Activated T-helper 2 cell treated with anti-CD3 and anti-CD28 coated beads, Interferon-gamma antibody, Interleukin-2, Interleukin-4, amounts not matched to agents 10 μg/mL and 5 μg/mL and 100 μg/mL, durations not matched to agents 14 hours and 24 hours and 36 hours (primary cell): ENCODE results near the gene CPLANE2. TPM values are rescaled to one million over a fixed set of nuclear protein-coding genes. Genes with fewer than 3 reads are reported as not detected.

Experiments used
- DNase-seq: peaks from one replicate; pipeline ENCODE4 v3.0.0; 2021; ENCODE audit warnings: low spot score
- H3K27ac Mint-ChIP-seq: one replicate; pipeline ENCODE4 v1.8.0; 2021; ENCODE audit warnings: mixed read lengths
- H3K27me3 Mint-ChIP-seq: one replicate; pipeline ENCODE4 v1.8.0; 2021; ENCODE audit warnings: low read depth, mixed read lengths
- H3K36me3 Mint-ChIP-seq: one replicate; pipeline ENCODE4 v1.8.0; 2021; ENCODE audit warnings: low read depth, mixed read lengths
- H3K4me1 Mint-ChIP-seq: one replicate; pipeline ENCODE4 v1.8.0; 2021; ENCODE audit warnings: low read depth, mixed read lengths
- H3K4me3 Mint-ChIP-seq: one replicate; pipeline ENCODE4 v1.8.0; 2021; ENCODE audit warnings: low read depth, mild to moderate bottlenecking, moderate library complexity, mixed read lengths
- H3K9me3 Mint-ChIP-seq: one replicate; pipeline ENCODE4 v1.8.0; 2021; ENCODE audit warnings: mixed read lengths
- intact Hi-C: fragments of 100-400 bp; cut with micrococcal nuclease; formaldehyde crosslinking; loops from one replicate; pipeline ENCODE4 v1.15.1; 2023
- total RNA-seq: library from RNA; stranded (reverse); gene quantifications from 2 replicates; pipeline ENCODE4 v1.2.3, GENCODE V29; 2022

The CPLANE2 gene
- total RNA-seq, 1 donor from 2014 or later = 3.2 TPM

- Mint-ChIP-seq H3K4me3 (no peak overlapping the region), H3K9me3 (no peaks in the 10 kb centered on the region)
- intact Hi-C loops = no loop called here
These were observed 53.0 kb downstream of the CPLANE2 start for GRCh38 chr1:16183765-16184556.

DNA sequence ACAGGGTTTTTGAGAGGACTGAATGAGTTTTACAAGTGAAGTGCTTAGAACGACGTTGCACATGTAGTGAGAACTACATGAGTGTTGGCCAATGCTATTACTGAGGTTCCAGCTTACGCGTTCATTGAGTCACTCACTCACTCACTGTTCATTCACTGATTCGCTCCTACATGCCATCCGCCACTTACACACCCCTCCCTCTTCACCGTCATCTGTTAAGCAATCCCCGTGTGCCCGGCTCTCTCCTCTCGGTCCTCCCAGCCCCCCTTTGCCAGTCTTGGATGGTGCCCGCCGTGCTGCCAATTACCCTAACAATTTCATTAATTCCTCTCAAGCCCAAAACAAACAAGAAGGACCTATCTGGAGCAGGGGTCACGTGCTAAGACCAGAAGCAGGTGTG, 53.8 kb downstream of the CPLANE2 start:
- H3K4me1 Mint-ChIP-seq = peaks cover 4% of the 10 kb centered on the region
- no peak overlapping the region for H3K4me3 Mint-ChIP-seq
- no peak overlapping the region for H3K27ac Mint-ChIP-seq
- no peak for DNase-seq
- intact Hi-C loops = no loop called here
- H3K27me3 Mint-ChIP-seq = no peaks in the 10 kb centered on the region
- no peaks in the 10 kb centered on the region for H3K36me3 Mint-ChIP-seq
- H3K9me3 Mint-ChIP-seq = no peaks in the 10 kb centered on the region

More at GRCh38 chr1:16183765-16184556, 53.0 kb downstream of the CPLANE2 start:
- Mint-ChIP-seq H3K36me3 (no peaks in the 10 kb centered on the region), H3K4me1 (peaks cover 4% of the 10 kb centered on the region), H3K27ac (no peak overlapping the region), H3K27me3 (peaks cover 2% of the 10 kb centered on the region)
- no peak for DNase-seq

GRCh38 chr1:16181887-16182719, 54.9 kb downstream of the CPLANE2 start:
- H3K27ac Mint-ChIP-seq = no peak overlapping the region
- no peaks in the 10 kb centered on the region for H3K36me3 Mint-ChIP-seq
- H3K4me1 Mint-ChIP-seq = no peaks in the 10 kb centered on the region
- DNase-seq = no peak
- intact Hi-C loops = no loop called here
- H3K9me3 Mint-ChIP-seq = no peaks in the 10 kb centered on the region
- no peak overlapping the region for H3K4me3 Mint-ChIP-seq
- no peaks in the 10 kb centered on the region for H3K27me3 Mint-ChIP-seq

Other genes with a start within 250 kb of the CPLANE2 start
- not detected in 2 replicates for gene SRARP, start 232.9 kb downstream of the CPLANE2 start, total RNA-seq
- gene HSPB7, start 219.1 kb downstream of the CPLANE2 start, total RNA-seq = not detected in 2 replicates
- gene CLCNKA, start 215.1 kb downstream of the CPLANE2 start, total RNA-seq = not detected in 2 replicates
- not detected in 2 replicates for gene CLCNKB, start 193.4 kb downstream of the CPLANE2 start, total RNA-seq
- 1.4 and 1.8 TPM in 2 replicates for gene FAM131C, start 163.5 kb downstream of the CPLANE2 start, total RNA-seq
- gene EPHA2, start 81.1 kb downstream of the CPLANE2 start, total RNA-seq = not detected in 2 replicates
- gene ARHGEF19, start 24.5 kb downstream of the CPLANE2 start, total RNA-seq = 6.4 and 7.5 TPM in 2 replicates
- gene FBXO42, start 115.3 kb upstream of the CPLANE2 start, total RNA-seq = 17.9 and 18.5 TPM in 2 replicates
- gene SZRD1, start 130.1 kb upstream of the CPLANE2 start, total RNA-seq = 198 TPM in 2 replicates
- gene SPATA21, start 200.2 kb upstream of the CPLANE2 start, total RNA-seq = not detected in 2 replicates
- gene NECAP2, start 203.5 kb upstream of the CPLANE2 start, total RNA-seq = 75.2 and 79.4 TPM in 2 replicates